ENCODE results near the gene DYNLT4. TPM values are rescaled to one million over a fixed set of nuclear protein-coding genes. Genes with fewer than 3 reads are reported as not detected.

DYNLT4 gene
- total RNA-seq, 4 donors from 2014 or later: not detected

GRCh38 chr1:44778705-44779576, 28.2 kb downstream of the DYNLT4 start:
- TF ChIP-seq POLR2AphosphoS5 (IDR thresholded peaks at IDR 0.05) (no peak), POLR2A (IDR thresholded peaks at IDR 0.05) (no peak), CTCF (IDR thresholded peaks at IDR 0.05) (no peak), EP300 (IDR thresholded peaks at IDR 0.05) (no peak)
- Histone ChIP-seq H3K27ac (no peak overlapping the region), H3K9me3 (no peaks in the 10 kb centered on the region), H3K4me3 (no peak overlapping the region), H3K27me3 (no peaks in the 10 kb centered on the region), H3K36me3 (peaks cover 40% of the 10 kb centered on the region), H3K4me1 (peaks cover 41% of the 10 kb centered on the region)
- no peak for DNase-seq (ENCODE audit: low spot score in 2 of 2)
- 93% methylated on average over 6 of the region's 6 CpGs for WGBS

DNA sequence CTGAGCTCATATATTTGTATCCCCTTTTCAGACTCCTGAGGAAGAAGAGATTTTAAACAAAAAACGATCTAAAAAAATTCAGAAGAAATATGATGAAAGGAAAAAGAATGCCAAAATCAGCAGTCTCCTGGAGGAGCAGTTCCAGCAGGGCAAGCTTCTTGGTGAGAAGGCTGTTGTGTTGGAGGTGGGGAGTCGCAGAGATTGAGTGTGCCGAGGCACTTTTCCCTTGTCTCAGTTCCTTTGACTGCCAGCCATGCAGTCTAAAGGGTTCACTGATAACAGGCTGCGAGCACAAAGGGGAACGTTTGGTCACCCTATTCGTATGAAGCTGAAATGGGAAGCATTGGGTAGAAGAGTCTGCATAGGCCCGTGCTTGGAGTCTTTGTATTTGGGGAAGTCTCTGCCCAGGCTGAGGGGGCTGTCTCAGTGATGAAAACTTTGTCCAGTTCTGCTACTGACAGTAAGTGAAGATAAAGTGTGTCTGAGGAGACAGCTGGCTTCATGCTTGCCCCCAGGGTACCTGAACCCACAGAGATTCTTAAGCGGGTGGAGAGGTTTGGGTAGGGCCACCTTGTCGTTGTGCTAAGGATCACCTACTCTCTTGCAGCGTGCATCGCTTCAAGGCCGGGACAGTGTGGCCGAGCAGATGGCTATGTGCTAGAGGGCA, 29.0 kb downstream of the DYNLT4 start:
- no peak overlapping the region for H3K4me3 ChIP-seq
- H3K4me1 ChIP-seq: peaks cover 33% of the 10 kb centered on the region
- no peaks in the 10 kb centered on the region for H3K27me3 ChIP-seq
- H3K36me3 ChIP-seq: peaks cover 40% of the 10 kb centered on the region
- H3K9me3 ChIP-seq: no peaks in the 10 kb centered on the region
- TF ChIP-seq POLR2A (IDR thresholded peaks at IDR 0.05) (no peak), CTCF (IDR thresholded peaks at IDR 0.05) (no peak), POLR2AphosphoS5 (IDR thresholded peaks at IDR 0.05) (no peak), EP300 (IDR thresholded peaks at IDR 0.05) (no peak)
- no peak for DNase-seq (ENCODE audit: low spot score in 2 of 2)
- WGBS: 75% methylated on average over 13 of the region's 13 CpGs
- no peak overlapping the region for H3K27ac ChIP-seq

- TF ChIP-seq CTCF (IDR thresholded peaks at IDR 0.05) (no peak), EP300 (IDR thresholded peaks at IDR 0.05) (no peak), POLR2A (IDR thresholded peaks at IDR 0.05) (no peak), POLR2AphosphoS5 (IDR thresholded peaks at IDR 0.05) (no peak)
- H3K4me1 ChIP-seq: peaks cover 33% of the 10 kb centered on the region
- no peak overlapping the region for H3K27ac ChIP-seq
- no peak for DNase-seq (ENCODE audit: low spot score in 2 of 2)
- H3K27me3 ChIP-seq: no peaks in the 10 kb centered on the region
- H3K36me3 ChIP-seq: peaks cover 40% of the 10 kb centered on the region
- no peaks in the 10 kb centered on the region for H3K9me3 ChIP-seq
- H3K4me3 ChIP-seq: no peak overlapping the region
- 76% methylated on average over 14 of the region's 14 CpGs for WGBS
Measured at GRCh38 chr1:44777547-44777946, 29.6 kb downstream of the DYNLT4 start.

- DNase-seq (ENCODE audit: low spot score in 2 of 2): no peak
- peaks cover 40% of the 10 kb centered on the region for H3K36me3 ChIP-seq
Measured at GRCh38 chr1:44776730-44777068, 30.5 kb downstream of the DYNLT4 start.

More at GRCh38 chr1:44776730-44777068, 30.5 kb downstream of the DYNLT4 start:
- peak overlapping the region; percentile 73 for H3K4me3 ChIP-seq
- no peak for TF ChIP-seq EP300 (IDR thresholded peaks at IDR 0.05)
- TF ChIP-seq POLR2A (IDR thresholded peaks at IDR 0.05): no peak
- TF ChIP-seq CTCF (IDR thresholded peaks at IDR 0.05): no peak
- TF ChIP-seq POLR2AphosphoS5 (IDR thresholded peaks at IDR 0.05): no peak
- WGBS: 56% methylated on average over 12 of the region's 12 CpGs
- peak overlapping the region; percentile 98 for H3K27ac ChIP-seq
- no peaks in the 10 kb centered on the region for H3K9me3 ChIP-seq
- H3K4me1 ChIP-seq: peaks cover 33% of the 10 kb centered on the region
- H3K27me3 ChIP-seq: no peaks in the 10 kb centered on the region

Measured in suprapubic skin (tissue), 4 donors.